GM23338 (cell line): ENCODE data around the gene PITPNC1. TPM values are rescaled to one million over a fixed set of nuclear protein-coding genes. Genes with fewer than 3 reads are reported as not detected.

ENCODE experiments used
- ATAC-seq: fragments of 200-7000 bp; cut with Tn5 transposase; 3 replicates; pipeline ENCODE4 v1.9.1; 2020
- DNase-seq: peaks from one replicate; pipeline ENCODE4 v3.0.0-alpha.2; 2015; ENCODE audit warnings: low spot score
- H2AFZ ChIP-seq: fragments of 200-600 bp; sonication (generic); 2 replicates; pipeline ENCODE4 v1.8.0; 2016; ENCODE audit warnings: antibody characterized with exemption, mild to moderate bottlenecking, moderate library complexity
- H3F3A ChIP-seq: fragments of 200-600 bp; sonication (generic); replicated peaks from 2 replicates; pipeline ENCODE4 v1.8.0; 2017; ENCODE audit warnings: antibody characterized with exemption, mixed run types, low read depth
- H3K27ac ChIP-seq: fragments of 200-600 bp; sonication (generic); 2 replicates; pipeline ENCODE4 v1.6.1; 2016; ENCODE audit warnings: low read depth
- H3K27me3 ChIP-seq: fragments of 200-600 bp; sonication (generic); 2 replicates; pipeline ENCODE4 v1.8.0; 2016; ENCODE audit warnings: mild to moderate bottlenecking, mixed run types, moderate library complexity; ENCODE audit not compliant: insufficient read depth
- H3K36me3 ChIP-seq: fragments of 200-600 bp; sonication (generic); 2 replicates; pipeline ENCODE4 v1.8.0; 2016; ENCODE audit warnings: mild to moderate bottlenecking; ENCODE audit not compliant: insufficient read depth
- H3K4me1 ChIP-seq: fragments of 200-600 bp; sonication (generic); 2 replicates; pipeline ENCODE4 v1.8.0; 2016; ENCODE audit warnings: mild to moderate bottlenecking, moderate library complexity; ENCODE audit not compliant: insufficient read depth
- H3K4me2 ChIP-seq: fragments of 200-600 bp; sonication (generic); 2 replicates; pipeline ENCODE4 v1.7.1; 2017; ENCODE audit warnings: mixed run types
- H3K4me3 ChIP-seq: fragments of 200-600 bp; sonication (generic); 2 replicates; pipeline ENCODE4 v1.6.1; 2016; ENCODE audit warnings: mixed run types
- H3K79me2 ChIP-seq: fragments of 200-600 bp; sonication (generic); replicated peaks from 2 replicates; pipeline ENCODE4 v1.8.0; 2017; ENCODE audit warnings: mild to moderate bottlenecking; ENCODE audit not compliant: insufficient read depth
- H3K9me2 ChIP-seq: fragments of 200-600 bp; sonication (generic); 2 replicates; pipeline ENCODE4 v1.8.0; 2017; ENCODE audit not compliant: insufficient read depth
- H4K20me1 ChIP-seq: fragments of 200-600 bp; sonication (generic); replicated peaks from 2 replicates; pipeline ENCODE4 v1.8.0; 2017; ENCODE audit warnings: mild to moderate bottlenecking; ENCODE audit not compliant: insufficient read depth
- H3K27ac Mint-ChIP-seq: 2 replicates; pipeline ENCODE4 v1.8.0; 2020; ENCODE audit warnings: inconsistent platforms, mild to moderate bottlenecking, moderate library complexity, mixed read lengths
- H3K27me3 Mint-ChIP-seq: 3 replicates; pipeline ENCODE4 v1.8.0; 2022; ENCODE audit warnings: low read depth, mild to moderate bottlenecking, moderate library complexity, mixed read lengths, inconsistent platforms; ENCODE audit not compliant: insufficient read depth, poor library complexity
- H3K36me3 Mint-ChIP-seq: 3 replicates; pipeline ENCODE4 v1.8.0; 2021; ENCODE audit warnings: low read depth, mild to moderate bottlenecking, inconsistent platforms, moderate library complexity, mixed read lengths
- H3K4me1 Mint-ChIP-seq: 3 replicates; pipeline ENCODE4 v1.8.0; 2020; ENCODE audit warnings: mild to moderate bottlenecking, inconsistent platforms, mixed read lengths
- H3K4me3 Mint-ChIP-seq: 3 replicates; pipeline ENCODE4 v1.8.0; 2021; ENCODE audit warnings: moderate library complexity, mild to moderate bottlenecking, inconsistent platforms, mixed read lengths
- H3K9me3 Mint-ChIP-seq: 3 replicates; pipeline ENCODE4 v1.8.0; 2020; ENCODE audit warnings: moderate library complexity, mild to moderate bottlenecking, inconsistent platforms, mixed read lengths
- CREB1 ChIP-seq: fragments of 250-450 bp; sonication (Bioruptor Pico); IDR thresholded peaks from 2 replicates; pipeline ENCODE4 v1.5.0; 2020; ENCODE audit warnings: low read depth, mild to moderate bottlenecking, moderate library complexity
- ETS1 ChIP-seq: IDR thresholded peaks from 2 replicates; pipeline ENCODE4 v1.6.1; 2016; ENCODE audit warnings: antibody characterized with exemption
- EZH2 ChIP-seq: fragments of 200-600 bp; sonication (generic); IDR thresholded peaks from one replicate; pipeline ENCODE4 v1.8.0; 2017; ENCODE audit warnings: antibody characterized with exemption, mild to moderate bottlenecking, low read depth; ENCODE audit not compliant: unreplicated experiment
- EZH2phosphoT487 ChIP-seq: fragments of 200-600 bp; sonication (generic); IDR thresholded peaks from one replicate; pipeline ENCODE4 v1.8.1; 2018; ENCODE audit warnings: antibody characterized with exemption; ENCODE audit not compliant: unreplicated experiment
- NANOG ChIP-seq: IDR thresholded peaks from 2 replicates; pipeline ENCODE4 v1.6.1; 2016; ENCODE audit warnings: antibody characterized with exemption, borderline replicate concordance
- POLR2AphosphoS5 ChIP-seq: IDR thresholded peaks from 2 replicates; pipeline ENCODE4 v1.6.1; 2016; ENCODE audit warnings: antibody characterized with exemption, low read depth
- STAT1 ChIP-seq: IDR thresholded peaks from one replicate; pipeline ENCODE4 v1.6.1; 2016; ENCODE audit warnings: antibody characterized with exemption; ENCODE audit not compliant: unreplicated experiment
- ZNF331 ChIP-seq: fragments of 250-450 bp; sonication (Bioruptor Pico); IDR thresholded peaks from 2 replicates; pipeline ENCODE4 v1.5.0; 2020; ENCODE audit warnings: low read depth, mild to moderate bottlenecking, moderate library complexity
- ZNF462 ChIP-seq: fragments of 250-450 bp; sonication (Bioruptor Pico); IDR thresholded peaks from 2 replicates; pipeline ENCODE4 v1.5.0; 2020; ENCODE audit warnings: mild to moderate bottlenecking, moderate library complexity
- polyA plus RNA-seq: library from polyadenylated mRNA; unstranded; fragments of >200 nt; fragmentation: Nextera tagmentation; extraction: Ambion mirVana; gene quantifications from 2 replicates; pipeline ENCODE4 v1.2.1, GENCODE V29; 2016
- total RNA-seq: library from RNA; depleted of rRNA; stranded (reverse); fragments of >200 nt; shearing (Covaris generic); gene quantifications from 2 replicates; pipeline ENCODE4 v1.2.3, GENCODE V29; 2014
- TF ChIP-seq, protein P1 (sequence below), 2 experiments: fragments of 200-600 bp in 1 of 2; sonication (generic) in 1 of 2; conservative IDR thresholded peaks; 2 replicates each; pipeline versions ENCODE4 v1.5.1 to v1.6.1; 2016 to 2017; ENCODE audit warnings: antibody characterized with exemption in 2 of 2, low read depth in 2 of 2, mild to moderate bottlenecking in 2 of 2, moderate library complexity in 1 of 2

PITPNC1 gene
- total and polyA plus RNA-seq, 2 experiments from 2014 or later, result 23.0 to 32.6 TPM

GRCh38 chr17:67500677-67501300 lies 123.7 kb downstream of the PITPNC1 start:
- TF ChIP-seq EZH2phosphoT487, result no peak
- TF ChIP-seq STAT1, result no peak
- no peak for TF ChIP-seq ETS1
- no peak for TF ChIP-seq POLR2AphosphoS5
- Histone ChIP-seq H3K4me3 (no peak overlapping the region), H3K9me2 (no peaks in the 10 kb centered on the region; the same call in 1 of the 2 replicates), H3K27ac (peak overlapping the region; percentile 59; the same call in 1 of the 2 replicates), H2AFZ (no peak overlapping the region), H3K79me2 (peaks cover 99% of the 10 kb centered on the region), H3K4me1 (peaks cover 37% of the 10 kb centered on the region), H3F3A (no peaks in the 10 kb centered on the region), H4K20me1 (no peaks in the 10 kb centered on the region; the same call in 1 of the 2 replicates), H3K36me3 (no peaks in the 10 kb centered on the region), H3K27me3 (no peaks in the 10 kb centered on the region), H3K4me2 (no peak overlapping the region)
- Mint-ChIP-seq H3K4me1 (peaks cover 32% of the 10 kb centered on the region), H3K27me3 (peaks cover 4% of the 10 kb centered on the region), H3K9me3 (no peaks in the 10 kb centered on the region; the same call in 2 of the 3 replicates), H3K36me3 (no peaks in the 10 kb centered on the region; the same call in 2 of the 3 replicates), H3K27ac (no peak overlapping the region; the same call in 1 of the 2 replicates), H3K4me3 (no peak overlapping the region)
- no peak for DNase-seq
- no peak for ATAC-seq

- Histone ChIP-seq H3K4me3 (no peak overlapping the region), H4K20me1 (no peaks in the 10 kb centered on the region; the same call in 1 of the 2 replicates), H3K79me2 (peaks cover 99% of the 10 kb centered on the region), H3K27ac (no peak overlapping the region), H3K36me3 (no peaks in the 10 kb centered on the region), H3K4me1 (peaks cover 42% of the 10 kb centered on the region), H3F3A (no peaks in the 10 kb centered on the region), H3K9me2 (no peaks in the 10 kb centered on the region; the same call in 1 of the 2 replicates), H2AFZ (no peak overlapping the region), H3K4me2 (peak overlapping the region; percentile 24), H3K27me3 (no peaks in the 10 kb centered on the region)
- Mint-ChIP-seq H3K9me3 (peaks cover 4% of the 10 kb centered on the region), H3K36me3 (peaks cover 4% of the 10 kb centered on the region), H3K4me3 (no peak overlapping the region), H3K27me3 (peaks cover 4% of the 10 kb centered on the region), H3K27ac (peak overlapping the region; percentile 18; the same call in 1 of the 2 replicates), H3K4me1 (peaks cover 37% of the 10 kb centered on the region)
- TF ChIP-seq POLR2AphosphoS5 (no peak), ZNF462 (CRISPR knock-in tag) (no peak), CREB1 (CRISPR knock-in tag) (no peak), NANOG (peak; percentile 30; the same call in 1 of the 2 replicates), ETS1 (no peak), EZH2 (no peak), ZNF331 (CRISPR knock-in tag) (no peak)
- TF ChIP-seq, protein P1, sequence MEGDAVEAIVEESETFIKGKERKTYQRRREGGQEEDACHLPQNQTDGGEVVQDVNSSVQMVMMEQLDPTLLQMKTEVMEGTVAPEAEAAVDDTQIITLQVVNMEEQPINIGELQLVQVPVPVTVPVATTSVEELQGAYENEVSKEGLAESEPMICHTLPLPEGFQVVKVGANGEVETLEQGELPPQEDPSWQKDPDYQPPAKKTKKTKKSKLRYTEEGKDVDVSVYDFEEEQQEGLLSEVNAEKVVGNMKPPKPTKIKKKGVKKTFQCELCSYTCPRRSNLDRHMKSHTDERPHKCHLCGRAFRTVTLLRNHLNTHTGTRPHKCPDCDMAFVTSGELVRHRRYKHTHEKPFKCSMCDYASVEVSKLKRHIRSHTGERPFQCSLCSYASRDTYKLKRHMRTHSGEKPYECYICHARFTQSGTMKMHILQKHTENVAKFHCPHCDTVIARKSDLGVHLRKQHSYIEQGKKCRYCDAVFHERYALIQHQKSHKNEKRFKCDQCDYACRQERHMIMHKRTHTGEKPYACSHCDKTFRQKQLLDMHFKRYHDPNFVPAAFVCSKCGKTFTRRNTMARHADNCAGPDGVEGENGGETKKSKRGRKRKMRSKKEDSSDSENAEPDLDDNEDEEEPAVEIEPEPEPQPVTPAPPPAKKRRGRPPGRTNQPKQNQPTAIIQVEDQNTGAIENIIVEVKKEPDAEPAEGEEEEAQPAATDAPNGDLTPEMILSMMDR (conservative IDR thresholded peaks at IDR 0.05; ENCODE audit: low read depth in 2 of 2), result no peak
- ATAC-seq (no peak), DNase-seq (no peak)
These were observed 125.1 kb downstream of the PITPNC1 start for GRCh38 chr17:67502151-67502550.
